HG02798 (cell line): ENCODE results near the gene PPP1R18.

Experiments used
- ATAC-seq: cut with Tn5 transposase; IDR thresholded peaks from one replicate; pipeline ENCODE4 v1.9.1; 2021; ENCODE audit warnings: mild to moderate bottlenecking; ENCODE audit not compliant: unreplicated experiment, poor library complexity

The PPP1R18 gene

DNA sequence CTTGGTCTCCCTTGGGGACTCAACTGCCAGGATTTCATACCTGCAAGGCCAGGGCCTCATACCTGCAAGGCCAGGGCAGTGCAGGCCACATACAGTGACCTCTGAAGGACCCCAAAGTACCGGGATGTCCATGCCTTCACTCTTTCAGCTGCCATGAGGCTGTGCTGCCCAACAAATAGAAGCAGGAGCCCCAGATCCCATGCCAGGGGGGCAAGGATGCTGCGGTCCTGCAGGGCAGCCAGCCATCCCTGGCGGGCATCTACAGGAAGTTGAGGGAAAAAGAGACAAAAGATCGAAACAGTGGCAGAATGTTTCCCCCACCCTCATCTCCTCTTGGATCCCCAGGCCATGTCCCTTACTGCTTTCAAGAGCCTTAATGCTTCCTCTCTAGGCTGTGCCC, 3.5 kb upstream of the PPP1R18 start:
- no peak for ATAC-seq

DNA sequence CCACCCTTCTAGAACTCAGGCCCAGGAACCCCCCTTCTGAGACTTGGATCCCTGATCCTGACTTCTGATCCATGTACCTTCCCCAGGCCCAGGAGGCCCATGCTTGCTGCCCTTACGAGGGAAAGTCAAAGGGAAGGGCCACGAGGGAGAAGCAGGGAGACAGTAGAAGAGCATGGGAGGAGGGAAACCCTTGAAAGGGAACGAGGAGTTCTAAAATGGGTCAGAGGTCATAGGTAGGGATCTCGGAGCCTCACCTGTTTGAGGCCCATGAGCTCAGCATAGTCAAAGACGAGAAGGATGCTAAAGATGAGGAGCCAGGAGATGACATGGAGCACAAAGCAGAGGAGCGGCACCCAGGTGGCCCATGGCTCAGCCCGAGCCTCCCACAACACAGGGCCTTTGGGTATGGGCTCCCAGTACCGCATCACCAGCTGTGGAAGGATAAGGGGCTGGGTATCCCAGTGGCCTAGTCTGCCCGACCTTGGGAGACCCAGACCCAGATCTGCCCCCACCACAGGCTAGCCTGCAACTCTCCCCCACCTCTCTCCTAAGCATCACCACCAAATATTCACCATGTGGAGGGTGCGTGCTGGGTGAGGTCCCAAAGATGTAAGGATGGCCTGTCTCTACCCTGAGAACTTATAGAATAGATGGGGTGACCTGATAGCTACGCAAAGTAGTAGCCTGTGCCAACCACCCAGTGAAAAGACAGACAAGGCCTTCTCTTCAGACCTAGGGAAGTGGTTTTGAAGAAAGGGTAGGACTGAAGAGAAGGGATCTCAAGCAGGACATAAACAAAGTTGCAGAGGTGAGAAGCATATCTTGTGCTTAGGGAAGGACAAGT, 2.8 kb upstream of the PPP1R18 start:
- no peak for ATAC-seq

DNA sequence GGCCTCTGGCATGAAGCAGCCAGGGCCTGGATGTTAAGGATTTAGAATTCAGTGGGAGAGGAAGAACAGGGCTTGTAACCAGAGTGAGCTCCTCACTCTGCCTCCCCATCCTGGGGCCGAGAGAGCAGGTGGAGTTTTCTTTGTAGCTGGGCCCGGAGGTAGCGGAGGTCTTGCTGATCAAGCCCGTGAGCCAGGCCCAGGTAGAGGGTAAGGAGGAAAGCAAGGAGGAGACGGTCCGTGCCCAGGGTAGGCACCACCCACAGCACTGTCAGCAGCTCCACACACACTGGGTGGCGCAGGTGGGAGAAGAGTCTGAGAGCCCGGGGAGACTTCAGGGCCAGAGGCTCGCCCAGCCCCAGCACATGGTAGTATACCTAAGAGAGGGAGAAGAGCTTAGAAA, 2.1 kb upstream of the PPP1R18 start:
- no peak for ATAC-seq

DNA sequence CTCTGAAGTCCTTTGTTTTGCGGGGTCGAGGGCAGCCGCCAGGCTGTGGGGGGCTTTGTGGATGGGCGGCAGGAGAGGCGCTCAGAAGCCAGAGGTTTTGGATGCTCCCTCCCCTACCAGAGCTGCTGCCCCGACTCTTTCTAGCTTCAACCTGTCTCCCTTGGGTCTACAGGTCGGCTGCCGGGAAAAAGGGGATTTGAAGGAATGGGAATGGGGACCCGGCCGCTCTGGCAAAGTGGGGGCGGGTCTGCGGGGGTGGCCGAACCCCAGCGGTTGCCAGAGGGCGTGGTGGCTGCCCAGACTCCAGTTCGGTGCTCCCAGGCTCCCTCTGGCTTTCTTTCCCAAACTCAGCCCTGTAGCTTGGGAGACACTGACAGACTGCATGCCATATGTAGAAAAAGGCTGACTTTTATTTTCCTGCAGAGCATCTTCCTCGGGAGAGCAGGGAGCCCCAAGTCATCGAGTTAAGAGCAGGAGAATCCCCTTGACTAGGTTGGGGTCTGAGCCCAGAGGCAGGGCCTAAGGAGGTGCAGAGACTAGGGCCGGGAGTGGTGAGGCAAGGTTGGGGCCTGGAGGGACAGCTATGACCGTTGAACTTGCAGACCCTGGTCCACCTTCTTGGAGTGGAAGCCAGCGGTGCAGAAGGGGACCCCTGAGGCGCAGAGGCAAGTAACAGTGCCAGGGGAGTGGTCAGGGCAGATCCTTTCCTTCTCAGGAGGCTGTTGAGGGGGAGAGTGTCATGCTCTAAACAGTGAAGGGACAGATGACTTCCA, 1.4 kb upstream of the PPP1R18 start:
- no peak for ATAC-seq

DNA sequence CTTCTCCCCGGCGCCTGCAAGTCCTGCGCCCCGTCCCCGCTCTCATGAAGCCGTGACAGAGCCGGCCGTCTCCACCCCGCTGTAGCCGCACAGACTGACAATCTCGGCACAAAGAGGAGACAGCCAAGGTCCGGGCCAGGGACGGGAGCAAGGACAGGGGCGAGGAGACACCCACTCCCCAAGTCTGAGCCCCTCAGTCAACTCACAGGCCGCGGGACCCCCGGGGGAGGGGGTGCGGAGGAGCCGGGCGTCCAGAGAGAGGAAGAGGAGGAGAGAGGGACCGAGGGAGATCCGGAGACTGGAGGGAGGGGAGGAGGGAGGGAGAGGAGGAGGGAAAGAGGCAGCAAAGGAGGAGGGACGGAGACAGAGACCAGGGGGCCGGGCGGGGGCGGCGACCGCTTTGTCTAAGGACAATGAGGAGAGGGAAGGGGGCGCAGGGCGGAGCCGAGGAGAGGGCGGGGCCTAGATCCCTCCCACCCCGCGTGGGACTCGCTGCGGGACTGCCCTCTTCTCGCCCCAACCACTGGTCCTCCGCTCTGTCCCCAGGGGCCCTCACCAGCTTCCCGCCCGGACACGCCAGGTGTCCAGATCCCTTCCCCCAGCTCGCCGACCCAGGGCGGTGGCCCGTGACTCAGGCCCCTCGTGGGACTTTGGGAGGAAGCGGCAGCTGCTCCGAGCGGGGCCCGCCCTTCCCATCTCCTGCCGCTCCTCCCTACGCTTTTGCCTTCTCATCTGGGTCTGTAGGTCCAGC, 638 bp upstream of the PPP1R18 start:
- peak; percentile 54 for ATAC-seq

DNA sequence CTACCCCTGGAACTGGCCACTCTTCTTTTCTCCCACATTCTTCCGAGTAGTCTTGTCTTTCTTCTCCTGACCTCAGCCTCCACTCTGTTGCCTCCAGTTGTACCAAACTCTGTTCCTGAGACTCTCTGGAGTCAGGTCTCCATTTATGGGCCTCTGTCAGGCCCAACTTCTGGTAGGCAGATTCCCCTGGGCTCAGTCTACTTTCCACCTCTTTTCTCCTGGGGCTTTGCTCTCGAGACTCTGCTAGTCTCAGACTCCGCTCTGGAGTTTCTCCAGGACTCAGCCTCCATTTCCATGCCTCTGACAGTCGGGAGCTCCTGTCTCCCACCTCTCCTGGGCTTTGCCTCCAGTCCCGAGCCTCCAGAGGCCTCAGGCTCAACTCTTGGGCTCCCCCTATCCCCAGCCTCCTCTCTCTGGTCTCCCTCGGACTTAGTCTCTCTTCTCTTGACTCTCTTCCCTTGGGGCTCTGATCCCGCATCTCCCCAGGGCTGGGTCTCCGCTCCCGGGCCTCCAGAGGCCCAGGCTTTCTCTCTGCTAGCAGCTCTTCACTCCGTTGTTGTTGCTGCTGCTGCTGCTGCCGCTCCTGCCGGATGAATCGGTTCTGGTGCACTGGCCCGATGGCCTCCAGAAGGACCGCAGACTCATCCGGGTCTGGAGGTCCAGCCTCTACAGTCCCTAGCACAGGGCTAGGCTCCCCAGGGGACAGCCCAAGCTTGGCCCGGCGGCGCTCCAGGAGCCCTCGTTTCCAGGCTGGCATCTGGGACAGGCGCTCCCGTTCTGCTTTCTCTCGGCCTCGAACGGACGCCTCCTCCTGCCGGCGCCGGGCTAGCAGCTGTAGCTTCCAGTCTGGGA, 1.1 kb downstream of the PPP1R18 start:
- ATAC-seq = no peak

DNA sequence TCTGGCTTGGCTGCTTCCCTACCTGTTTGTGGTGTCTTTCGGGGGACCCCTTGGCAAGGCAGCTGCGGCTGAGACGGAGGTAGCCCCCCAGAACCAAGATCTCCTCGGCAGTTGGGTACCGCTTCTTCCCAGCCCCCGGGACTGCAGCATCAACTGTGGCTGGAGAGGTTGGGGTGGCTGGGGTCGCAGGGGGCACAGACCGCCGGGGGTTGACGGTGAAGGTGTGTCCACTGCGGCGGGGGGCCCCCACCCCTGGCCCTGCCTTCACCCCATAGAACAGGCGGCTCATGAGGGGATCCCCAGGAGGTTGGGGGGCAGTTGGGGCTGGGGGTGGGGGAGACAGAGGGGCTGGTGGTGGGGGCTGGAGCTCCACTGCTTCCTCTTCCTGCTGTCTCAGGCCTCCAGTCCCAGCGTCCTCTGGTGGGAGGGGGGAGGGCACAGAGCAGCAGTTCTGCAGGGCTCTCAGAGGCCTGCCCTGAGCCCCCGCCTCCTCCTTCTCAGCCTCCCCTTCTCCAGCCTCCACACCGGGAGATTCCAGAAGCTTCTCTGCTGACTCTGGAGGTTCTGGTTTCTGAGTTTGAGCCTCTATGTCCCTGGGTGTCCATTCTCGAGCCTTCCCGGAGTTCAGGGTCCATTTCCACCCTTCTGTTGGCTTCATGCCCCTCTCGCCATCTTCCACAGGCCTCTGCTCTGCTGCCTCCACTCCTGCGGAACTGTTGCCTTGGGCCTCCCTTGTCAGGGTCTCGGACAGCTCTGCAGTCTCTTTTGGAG, 1.9 kb downstream of the PPP1R18 start:
- no peak for ATAC-seq

DNA sequence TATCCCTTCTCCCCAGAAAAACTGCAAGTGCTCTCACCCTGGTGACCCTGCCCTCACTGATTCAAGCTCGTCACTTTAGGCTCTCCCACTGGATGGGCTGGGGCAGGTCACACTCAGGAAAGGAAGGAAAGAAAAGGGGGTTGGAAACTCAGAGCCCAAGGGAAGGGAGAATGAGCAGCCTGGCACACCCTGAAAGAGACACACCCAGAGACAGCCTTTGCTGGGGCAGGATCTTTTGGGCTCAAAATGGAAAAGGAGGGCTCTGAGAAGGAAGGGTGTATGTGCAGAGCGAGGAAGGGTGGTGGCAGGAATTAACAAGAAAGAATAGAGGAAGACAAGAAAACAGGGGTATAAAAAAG, 2.5 kb downstream of the PPP1R18 start:
- no peak for ATAC-seq

DNA sequence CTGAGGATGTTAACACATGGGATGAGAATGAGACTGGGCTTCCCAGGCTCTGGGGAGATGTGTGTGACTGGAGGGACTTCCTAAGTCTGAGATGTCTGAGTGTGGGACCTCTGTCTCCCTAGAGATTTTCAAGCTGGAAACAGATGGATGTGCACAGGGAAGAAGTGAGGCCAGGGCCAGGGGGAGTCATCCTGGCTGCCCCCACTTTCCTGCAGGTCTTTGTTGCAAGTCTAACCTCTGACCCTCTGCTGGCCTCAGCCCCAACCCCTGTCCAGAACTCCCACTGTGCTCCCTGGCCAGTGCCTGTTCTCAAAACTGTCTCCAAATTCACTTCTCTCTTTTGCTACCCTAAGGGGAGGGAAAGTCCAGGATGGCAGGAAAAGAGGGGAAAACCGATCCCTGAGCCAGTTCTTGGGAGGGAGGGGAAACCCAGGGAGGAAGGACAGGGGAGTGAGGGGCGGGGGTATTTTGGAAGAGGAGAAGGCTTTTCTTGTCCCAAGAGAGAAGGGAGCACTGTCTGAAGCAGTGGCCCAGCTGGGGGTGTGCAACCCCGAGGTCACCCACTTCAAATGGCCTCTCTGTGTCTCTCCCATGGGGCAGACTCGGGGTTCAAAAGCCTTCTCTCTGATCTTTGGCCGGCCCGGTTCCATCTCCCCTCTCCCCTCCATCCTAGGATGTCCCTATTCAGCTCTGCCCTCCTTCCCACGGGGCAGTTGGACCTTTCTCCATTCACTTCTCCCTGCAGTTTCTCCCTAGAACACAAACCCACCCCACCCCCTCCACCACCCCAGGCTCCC, 3.1 kb downstream of the PPP1R18 start:
- ATAC-seq = no peak

DNA sequence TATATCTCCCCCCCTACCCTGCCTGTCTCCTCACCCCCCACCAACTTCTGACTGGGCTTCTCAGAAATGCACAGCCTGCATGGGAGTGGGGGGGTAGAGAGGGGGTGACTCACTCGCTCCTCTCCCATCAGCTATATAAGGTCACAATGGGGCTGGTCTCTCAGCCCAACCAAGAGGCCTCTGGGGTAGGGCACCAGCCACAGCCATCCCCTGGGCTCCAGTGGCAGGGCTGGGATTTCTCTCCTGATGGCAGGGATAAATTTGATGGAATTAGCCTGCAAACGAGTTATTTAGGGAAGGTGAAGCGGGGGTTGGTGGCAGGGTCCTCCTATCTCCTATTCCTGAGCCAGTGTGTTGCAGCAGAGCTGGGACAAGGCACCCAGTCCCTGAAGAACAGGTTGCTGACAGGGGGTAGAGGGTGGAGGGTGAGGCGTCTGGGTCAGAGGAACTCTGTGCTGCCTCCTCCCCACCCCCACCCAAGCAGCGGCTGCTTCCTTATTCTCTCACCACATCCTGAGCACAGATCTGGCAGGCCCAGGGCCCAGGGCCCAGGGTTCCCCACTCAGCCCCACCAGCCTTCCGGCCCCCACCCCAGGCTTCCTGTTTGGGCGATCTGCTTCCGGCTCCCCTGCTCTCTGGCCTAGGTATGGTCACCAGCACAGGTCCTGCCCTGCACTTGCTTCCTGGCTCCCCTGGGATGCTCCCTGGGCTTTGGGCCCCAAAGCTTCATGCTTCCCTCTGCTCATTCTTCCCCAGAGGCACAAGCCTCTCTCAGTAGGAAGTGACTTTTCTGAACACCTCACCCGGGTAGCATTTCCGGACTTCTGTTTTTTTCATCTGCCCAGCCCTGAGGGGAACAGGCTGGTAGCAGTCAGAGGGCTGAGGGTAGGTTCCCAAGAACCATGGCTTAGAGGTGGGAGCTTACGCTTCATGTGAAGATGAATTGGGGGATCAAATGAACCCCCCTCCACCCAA, 4.0 kb downstream of the PPP1R18 start:
- peak; percentile 41 for ATAC-seq

DNA sequence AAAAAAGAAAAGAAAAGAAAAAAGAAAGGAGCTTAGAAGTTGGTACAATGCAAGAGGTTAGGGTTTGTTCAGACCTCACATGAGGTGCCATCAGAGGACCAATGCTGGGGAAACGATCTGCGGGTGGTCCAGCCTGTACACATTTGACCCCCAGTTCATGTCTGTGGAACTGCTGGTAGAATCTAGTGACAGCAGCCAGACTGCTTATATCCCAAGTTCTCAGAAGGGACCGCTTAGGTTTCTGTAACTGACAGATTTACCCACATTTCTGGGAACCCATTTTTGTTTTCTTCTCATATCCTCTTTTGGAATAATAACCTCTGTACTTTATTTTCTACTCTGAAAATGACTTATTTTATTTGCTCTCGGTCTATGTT, 4.7 kb downstream of the PPP1R18 start:
- no peak for ATAC-seq

DNA sequence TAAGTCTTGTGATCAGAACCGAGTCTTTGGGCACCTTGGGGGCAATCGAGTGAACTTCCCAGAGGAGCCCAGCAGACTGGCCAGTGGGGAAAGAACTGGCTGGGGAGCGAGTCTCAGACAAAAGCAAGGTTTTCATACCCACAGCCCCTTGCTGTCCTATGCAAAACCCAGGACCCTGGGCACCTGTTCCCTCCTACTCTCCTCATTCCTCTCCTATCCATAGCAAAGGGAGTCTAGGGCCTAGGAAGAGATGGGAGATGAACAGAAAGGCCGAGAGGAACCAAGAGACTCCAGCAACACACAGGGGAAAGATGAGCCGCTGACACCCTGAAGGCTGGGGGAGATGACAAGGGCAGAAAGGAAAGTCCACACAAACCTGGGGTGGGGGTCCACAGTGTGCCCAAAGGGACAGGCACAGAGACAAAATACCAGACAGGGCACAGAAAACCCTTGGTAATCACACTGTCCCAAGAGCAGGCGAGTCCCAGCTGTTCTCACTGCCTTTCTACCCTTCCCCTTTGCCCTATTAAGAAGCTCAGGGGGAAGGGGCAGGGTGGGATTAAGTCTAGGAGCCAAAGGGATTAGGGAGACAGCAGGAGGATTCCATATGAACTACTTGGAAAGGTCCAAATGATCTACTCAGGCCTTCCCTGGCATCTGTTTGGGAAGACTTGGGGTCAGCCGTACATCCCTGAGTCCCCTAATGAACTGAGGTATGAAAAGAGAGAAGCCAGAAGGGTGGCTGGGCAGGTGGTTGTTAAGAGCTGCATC, 6.5 kb downstream of the PPP1R18 start:
- no peak for ATAC-seq

DNA sequence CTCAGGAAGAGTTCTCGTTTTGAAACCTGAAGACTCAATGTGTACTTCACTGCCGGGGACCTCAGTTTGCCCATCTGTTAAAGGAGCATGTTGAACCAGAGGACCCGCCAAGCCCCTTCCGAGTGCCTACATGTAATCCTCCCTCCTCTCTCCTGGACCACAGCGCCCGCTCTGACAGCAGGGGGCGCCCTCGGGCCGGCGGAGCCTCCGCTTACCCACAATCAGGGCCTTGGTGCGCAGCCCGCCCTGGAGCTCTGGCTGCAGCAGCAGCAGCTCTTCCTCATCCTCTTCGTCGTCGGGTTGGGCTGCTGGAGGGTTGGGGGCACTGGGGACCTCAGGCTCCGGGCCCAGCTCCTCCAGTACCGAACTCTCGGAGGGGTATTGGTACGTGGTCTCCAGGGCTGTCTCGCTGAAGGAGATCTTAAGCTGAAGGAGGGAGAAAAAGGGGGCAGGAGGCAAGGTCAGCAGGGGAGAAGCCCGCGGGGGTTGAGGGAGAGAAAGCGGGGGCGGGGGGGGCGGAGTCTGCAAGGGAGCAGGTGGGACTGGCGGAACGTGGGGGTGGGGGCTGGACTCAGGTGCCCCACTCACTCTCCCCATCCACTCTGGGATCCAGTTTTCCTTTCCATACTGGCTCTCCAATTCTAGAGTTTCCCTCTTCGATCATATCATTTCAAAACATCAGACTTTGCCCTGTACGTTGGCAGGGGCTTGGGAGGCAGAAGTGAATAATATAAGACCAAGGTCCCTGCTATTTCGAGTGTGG, 7.3 kb downstream of the PPP1R18 start:
- ATAC-seq = peak; percentile 57

DNA sequence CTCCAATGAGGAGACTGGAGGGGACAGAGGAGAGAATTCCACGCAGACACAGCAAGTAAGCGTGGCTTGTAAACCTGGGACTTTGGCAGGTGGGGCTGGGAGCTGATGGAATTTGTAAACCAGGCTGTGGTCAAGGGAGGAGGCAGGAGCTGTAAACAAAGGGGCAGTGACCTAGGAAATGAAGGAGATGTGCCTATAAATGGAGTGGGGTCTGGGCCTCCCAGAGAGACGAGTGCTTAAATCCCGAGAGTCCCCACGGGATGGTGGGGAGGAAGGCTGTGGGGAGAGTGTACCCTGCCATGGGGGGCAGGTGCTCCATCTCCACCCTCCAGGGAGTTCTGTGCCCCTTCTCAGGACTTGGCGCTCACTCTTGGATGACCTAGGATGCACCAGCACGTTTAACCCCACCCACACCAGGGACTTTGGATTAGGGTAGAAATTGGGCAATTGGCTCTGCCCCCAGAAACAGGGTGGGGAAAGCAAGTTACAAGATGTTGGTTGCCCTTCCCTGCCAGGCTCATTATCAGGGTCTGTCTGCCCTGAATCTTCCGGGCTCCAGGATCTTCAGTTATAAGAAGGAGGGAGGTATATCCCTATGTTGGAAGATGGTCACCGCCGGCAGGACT, 9.7 kb downstream of the PPP1R18 start:
- ATAC-seq = no peak

DNA sequence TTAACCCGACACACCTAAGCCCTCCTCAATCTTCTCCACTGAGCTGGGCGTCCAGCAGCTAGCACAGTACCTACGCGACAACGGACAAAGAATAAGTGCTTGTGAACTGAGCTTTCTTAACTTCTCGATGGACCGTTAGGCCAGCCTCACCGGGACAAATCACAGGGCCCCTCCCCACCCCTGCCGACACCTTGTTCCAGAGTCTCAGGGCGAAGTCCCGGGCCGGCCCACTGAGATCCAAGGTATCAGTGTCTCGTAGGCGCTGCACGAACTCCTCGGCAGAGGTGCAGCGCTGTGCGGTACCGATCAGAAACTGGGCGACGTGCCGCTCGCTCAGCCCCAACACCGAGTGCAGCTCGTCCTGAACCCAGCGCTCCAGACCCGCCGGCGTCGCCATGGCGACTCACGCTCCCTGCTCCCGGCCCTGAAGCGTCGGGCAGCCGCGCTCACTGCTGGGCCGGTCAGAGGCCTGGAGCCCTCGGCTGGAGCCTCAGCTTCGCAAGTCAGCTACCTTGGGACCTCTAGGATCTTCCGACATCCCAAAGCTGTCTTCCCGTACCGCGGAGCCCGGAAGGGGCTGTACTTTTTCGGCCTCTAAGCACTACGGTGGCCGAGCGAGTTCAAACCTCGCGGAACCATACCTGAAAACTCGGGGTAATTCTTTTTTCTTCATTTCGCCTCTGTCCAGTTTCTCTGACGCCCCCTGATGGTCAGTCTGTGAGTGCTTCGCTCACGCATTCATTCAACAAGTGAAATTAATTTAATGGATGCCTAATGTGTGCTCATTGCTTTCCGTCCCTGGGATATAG, 13.8 kb downstream of the PPP1R18 start, which contains the start of gene DHX16:
DHX16 (minus strand) TSS at position 562 of the 809 bp plus-strand sequence; CDS start at position 397, 165 bp downstream.
- ATAC-seq = peak; percentile 82
